NCI-H2029 treated with DMSO at 0.1 percent for 48 hours (cell line): ENCODE measurements around the gene ADIPOQ.
"Not testable (repeated sequence)": the region's sequence is repeated elsewhere in the genome, so short reads cannot be mapped to it uniquely, and the experiment has no call there.

Source experiments
- DNase-seq: peaks from one replicate; lab custom pipeline; 2025; lab: John Stamatoyannopoulos, UW

The ADIPOQ gene

DNA sequence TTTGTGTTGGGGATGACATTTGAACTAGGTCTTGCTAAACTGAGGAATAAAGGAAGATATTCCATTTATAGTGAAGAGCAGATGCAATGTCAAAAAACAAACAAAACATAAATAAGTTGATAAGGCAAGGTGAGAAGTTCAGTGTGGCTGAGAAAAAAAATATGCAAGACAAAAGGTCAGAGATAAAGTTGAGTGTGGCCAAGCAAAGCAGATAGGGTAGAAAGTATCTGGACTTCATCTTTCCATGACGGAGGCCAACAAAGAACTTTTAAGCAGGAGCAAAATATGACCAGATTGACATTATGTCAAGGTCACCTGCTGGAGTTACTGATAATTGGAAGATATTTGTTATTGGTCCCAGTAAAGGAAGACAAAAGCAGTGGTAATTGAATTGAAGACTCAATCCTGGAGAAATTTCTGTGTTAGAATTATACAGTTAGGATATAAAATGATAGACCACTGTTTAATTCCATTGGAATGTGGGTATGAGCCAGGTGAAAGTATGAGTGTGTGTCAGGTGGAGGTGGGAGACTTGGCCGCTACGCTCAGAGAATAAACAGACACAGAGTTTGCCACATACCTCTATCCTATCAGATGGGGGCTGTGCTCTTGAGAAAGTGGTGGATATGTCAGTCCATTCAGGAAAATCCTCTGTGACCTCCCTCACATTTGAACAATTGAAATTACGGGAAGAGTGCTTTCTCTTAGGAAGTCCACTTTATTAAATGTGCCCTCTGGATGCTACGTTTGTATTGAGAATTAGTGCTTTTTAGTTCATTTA is 28.1 kb downstream of the ADIPOQ start:
- DNase-seq: no peak

- DNase-seq: no peak
Observed at GRCh38 chr3:186871403-186871924, 29.0 kb downstream of the ADIPOQ start.

GRCh38 chr3:186873796-186874195 is 31.3 kb downstream of the ADIPOQ start:
- not testable (repeated sequence) for DNase-seq

DNA sequence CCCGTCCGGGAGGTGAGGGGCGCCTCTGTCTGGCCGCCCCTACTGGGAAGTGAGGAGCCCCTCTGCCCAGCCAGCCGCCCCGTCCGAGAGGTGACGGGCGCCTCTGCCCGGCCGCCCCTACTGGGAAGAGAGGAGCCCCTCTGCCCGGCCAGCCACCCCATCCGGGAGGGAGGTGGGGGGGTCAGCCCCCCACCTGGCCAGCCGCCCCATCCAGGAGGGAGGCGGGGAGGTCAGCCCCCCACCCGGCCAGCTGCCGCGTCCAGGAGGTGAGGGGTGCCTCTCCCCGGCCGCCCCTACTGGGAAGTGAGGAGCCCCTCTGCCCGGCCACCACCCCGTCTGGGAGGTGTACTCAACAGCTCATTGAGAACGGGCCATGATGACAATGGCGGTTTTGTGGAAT is 31.7 kb downstream of the ADIPOQ start:
- DNase-seq: not testable (repeated sequence)

- DNase-seq: not testable (repeated sequence)
Observed at GRCh38 chr3:186874841-186875240, 32.3 kb downstream of the ADIPOQ start.

DNA sequence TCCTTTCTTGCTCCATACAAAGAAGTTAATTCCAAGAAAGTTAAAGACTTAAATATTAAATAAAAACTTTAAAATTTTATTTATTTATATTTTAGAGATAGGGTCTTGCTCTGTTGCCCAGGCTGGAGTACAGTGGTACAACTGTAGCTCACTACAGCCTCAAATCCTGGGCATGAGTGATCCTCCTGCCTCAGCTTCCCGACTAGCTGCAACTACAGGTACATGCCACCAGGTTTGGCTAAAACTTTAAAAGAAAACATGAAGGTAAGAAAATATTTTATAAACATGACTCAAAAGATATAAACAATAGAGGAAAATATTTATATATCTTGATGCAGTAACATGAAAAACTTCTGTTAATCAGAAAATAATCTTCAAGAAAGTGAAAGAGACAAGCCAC is 33.2 kb downstream of the ADIPOQ start:
- no peak for DNase-seq

DNA sequence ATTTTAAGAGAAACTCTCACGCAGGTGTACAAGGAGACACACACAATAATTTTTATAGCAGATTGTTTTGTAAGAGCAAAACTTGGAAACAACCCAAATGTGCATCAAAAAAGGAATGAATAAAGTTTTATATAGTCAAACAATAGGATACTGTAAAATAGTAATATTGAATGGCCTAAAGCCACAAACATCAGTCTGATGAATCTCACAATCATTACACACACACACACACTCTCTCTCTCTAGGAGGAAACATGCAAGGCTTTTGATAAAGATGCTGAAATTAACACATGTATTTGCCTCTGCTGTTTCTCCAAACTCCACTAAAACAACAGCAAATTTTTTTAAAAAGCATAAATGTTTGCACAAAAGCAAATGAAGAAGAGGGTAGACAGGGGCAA is 37.3 kb downstream of the ADIPOQ start:
- no peak for DNase-seq

DNA sequence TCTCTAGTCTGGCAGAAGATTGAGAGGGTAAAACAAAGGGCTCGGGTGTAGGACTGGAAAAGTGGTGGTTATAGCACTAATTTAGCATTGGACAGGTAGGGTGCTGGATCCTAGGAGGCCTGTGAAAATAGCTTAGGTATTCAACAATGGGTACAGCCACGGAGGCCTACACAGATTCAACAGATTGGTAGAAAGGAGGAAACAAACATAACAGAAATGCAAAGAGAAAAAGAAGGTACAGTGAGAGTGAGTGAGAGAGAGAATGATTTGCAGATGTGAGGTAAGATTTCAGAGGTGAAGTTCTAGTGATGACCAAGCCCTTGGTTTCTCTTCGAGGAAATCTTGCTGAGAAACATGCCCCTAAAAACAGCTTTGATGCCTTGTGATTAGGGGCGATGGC is 37.9 kb downstream of the ADIPOQ start:
- DNase-seq: no peak

- DNase-seq: no peak
Observed at GRCh38 chr3:186882150-186882524, 39.6 kb downstream of the ADIPOQ start.

DNA sequence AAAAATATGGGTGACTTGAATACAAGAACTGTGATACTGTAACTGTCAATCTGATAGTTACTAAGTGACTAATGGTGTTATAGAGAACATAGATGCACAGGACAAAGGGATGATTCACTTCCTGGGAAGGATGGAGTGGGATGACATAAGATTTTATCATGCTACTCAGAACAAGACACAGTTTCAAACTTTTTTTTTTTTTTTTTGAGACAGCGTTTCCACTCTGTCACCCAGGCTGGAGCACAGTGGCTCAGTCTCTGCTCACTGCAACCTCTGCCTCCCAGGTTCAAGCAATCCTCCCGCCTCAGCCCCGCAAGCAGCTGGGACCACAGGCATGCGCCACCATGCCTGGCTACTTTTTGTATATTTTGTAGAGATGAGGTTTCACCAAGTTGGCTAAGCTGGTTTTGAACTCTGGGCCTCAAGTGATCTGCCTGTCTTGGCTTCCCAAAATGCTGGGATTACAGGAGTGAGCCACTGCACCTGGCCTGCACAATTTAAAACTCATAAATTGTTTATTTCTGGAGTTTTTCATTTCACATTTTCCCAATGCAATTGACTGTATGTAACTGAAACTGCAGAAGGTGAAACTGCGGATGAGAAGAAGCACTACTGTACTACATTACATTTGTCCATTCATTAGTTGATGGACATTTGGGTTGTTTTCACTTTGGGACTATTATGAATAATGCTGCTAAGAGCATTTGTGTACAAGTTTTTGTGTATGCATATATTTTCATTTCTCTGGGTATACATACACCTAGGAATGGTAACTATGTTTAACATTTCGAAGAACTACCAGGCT is 40.6 kb downstream of the ADIPOQ start:
- DNase-seq: no peak

DNA sequence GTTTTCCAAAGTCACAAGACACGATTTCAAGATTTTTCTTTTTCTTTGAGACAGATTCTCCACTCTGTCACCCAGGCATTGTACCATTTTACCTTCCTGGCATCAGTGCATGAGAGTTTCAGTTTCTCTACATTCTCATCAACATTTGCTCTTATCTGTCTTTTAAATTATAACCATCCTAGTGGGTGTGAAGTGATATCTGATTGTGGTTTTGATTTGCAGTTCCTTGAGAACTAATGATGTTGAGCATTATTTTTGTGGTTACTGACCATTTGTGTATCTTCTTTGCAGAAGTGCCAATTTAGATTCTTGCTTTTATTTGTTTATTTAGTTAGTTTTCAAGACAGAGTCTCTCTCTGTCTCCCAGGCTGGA is 41.2 kb downstream of the ADIPOQ start:
- no peak for DNase-seq

DNA sequence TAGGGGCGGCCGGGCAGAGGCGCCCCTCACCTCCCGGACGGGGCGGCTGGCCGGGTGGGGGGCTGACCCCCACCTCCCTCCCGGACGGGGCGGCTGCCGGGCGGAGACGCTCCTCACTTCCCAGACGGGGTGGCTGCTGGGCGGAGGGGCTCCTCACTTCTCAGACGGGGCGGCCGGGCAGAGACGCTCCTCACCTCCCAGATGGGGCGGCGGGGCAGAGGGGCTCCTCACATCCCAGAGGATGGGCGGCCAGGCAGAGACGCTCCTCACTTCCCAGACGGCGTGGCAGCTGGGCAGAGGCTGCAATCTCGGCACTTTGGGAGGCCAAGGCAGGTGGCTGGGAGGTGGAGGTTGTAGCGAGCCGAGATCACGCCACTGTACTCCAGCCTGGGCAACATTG is 42.4 kb downstream of the ADIPOQ start:
- not testable (repeated sequence) for DNase-seq

- DNase-seq: no peak
Observed at GRCh38 chr3:186886202-186886981, 43.9 kb downstream of the ADIPOQ start.

- DNase-seq: not testable (repeated sequence)
Observed at GRCh38 chr3:186887507-186887938, 45.0 kb downstream of the ADIPOQ start.

DNA sequence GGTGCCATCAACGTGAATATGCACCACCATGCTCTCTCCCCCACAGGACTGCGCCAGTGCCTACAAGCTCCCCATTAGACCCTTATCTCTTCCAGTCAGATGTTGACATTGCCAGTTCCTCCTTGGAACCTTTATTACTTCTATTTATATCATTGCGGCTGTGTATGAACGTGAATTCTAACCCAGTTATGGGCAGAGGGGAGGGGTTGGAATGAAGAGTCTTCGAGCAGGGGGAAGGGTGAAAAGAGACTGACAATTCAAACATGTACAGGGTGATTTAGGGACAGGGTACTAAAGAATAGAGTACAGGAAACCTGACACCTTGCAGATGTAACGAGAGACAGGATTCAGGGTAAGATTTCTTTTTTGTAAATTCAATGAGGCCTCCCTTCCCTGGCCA is 46.1 kb downstream of the ADIPOQ start:
- DNase-seq: no peak

DNA sequence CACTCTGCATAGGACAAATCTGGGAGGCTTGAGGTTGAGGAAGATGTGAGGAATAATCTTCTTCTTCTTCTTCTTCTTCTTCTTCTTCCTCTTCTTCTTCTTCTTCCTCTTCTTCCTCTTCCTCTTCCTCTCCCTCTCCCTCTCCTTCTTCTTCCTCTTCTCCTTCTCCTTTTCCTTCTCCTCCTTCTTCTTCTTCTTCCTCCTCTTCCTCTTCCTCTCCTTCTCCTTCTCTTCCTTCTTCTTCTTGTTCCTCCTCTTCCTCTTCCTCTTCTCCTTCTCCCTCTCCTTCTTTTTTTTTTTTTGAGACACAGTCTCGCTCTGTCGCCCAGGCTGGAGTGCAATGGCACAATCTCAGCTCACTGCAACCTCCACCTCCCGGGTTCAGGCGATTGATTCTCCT is 47.2 kb downstream of the ADIPOQ start:
- not testable (repeated sequence) for DNase-seq

DNA sequence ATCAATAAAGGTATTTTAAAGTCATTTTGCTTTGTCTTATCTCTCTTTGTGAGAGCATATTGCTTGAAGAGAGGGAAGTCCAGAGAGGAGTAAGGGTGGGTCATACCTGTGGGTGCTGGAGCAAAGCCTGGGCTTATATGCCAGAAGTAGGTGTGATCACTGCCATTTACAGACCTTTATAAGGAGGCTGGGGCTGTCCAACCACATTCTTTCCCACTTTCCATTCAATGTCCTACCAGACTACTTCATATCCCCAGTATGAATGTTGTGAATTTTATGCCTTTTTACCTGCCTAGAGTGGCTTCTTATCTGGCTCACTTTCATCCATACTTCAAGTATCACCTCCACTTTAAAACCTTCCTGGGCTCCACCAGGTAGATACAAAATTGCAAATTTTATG is 48.4 kb downstream of the ADIPOQ start:
- DNase-seq: no peak

DNA sequence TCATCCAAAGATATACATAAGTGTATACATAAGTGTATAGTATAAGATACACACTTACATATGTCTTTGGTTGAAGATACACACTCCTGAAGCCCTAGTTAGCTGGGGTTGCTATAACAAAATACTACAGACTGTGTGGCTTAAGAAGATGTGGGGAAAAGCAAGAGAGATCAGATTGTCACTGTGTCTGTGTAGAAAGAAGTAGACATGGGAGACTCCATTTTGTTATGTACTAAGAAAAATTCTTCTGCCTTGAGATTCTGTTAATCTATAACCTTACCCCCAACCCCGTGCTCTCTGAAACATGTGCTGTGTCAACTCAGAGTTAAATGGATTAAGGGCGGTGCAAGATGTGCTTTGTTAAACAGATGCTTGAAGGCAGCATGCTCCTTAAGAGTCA is 50.6 kb downstream of the ADIPOQ start:
- DNase-seq: not testable (repeated sequence)

DNA sequence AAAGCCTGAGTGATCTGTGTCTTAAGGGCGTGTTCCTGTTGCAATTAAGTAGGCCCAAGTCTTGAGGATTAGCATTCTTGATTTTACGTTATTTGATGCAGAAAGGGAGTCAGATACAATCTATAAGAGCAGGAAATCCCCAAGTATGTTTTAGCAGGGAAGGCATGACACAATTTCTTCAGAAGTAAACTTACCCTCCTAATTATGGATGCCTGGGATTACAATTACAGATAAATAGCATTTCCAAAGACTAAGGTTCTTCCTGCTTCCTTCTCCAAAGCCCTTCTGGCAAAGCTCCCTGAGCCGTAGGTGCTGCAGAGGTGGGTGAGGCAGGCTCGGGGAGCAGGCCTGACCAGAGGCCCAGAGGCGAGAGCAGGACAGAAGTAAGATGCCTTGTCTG is 52.9 kb downstream of the ADIPOQ start:
- no peak for DNase-seq

- no peak for DNase-seq
Observed at GRCh38 chr3:186896006-186896405, 53.5 kb downstream of the ADIPOQ start.

DNA sequence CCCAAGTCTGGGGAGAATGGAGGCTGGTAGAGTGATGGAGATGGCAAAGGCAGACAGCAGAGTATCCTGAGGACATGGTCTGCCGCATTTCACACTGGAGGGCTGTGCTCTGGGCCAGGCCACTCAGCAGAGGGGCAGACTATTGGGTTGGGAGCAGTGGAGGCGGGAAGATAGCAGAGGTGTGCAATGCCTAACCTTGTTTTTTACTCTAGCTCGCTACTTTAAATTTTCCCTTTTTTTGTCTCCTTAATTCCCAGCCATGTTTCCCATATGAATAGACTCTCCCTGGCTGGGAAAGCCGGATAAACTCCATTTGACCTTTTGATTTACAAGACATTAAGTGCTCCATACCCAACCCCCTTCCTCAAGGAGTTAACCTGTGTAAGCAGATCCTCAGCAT is 54.4 kb downstream of the ADIPOQ start:
- DNase-seq: no peak

GRCh38 chr3:186901135-186901734 is 58.7 kb downstream of the ADIPOQ start:
- no peak for DNase-seq
